ENCODE measurements around the gene FBXO46.
A peak's percentile ranks its signal among the peaks of the same experiment; 100 is the strongest.

Gene FBXO46, protein sequence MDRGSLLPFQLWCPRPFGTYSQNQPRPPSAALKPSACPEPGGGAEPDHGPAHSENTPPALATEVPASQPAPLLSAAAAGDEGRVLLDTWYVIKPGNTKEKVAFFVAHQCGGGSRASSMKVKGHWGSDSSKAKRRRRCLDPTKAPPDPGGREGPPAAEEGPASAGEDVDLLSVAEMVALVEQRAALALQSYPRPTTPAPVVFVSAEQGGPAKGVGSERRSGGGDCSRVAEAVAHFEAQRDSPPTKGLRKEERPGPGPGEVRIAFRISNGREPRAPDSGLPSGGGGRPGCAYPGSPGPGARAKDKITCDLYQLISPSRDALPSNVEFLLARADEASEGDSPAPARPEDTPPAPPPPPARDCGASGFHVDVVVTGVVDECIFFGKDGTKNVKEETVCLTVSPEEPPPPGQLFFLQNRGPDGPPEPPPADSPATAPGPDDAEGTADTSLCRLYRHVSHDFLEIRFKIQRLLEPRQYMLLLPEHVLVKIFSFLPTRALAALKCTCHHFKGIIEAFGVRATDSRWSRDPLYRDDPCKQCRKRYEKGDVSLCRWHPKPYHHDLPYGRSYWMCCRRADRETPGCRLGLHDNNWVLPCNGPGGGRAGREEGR

DNA sequence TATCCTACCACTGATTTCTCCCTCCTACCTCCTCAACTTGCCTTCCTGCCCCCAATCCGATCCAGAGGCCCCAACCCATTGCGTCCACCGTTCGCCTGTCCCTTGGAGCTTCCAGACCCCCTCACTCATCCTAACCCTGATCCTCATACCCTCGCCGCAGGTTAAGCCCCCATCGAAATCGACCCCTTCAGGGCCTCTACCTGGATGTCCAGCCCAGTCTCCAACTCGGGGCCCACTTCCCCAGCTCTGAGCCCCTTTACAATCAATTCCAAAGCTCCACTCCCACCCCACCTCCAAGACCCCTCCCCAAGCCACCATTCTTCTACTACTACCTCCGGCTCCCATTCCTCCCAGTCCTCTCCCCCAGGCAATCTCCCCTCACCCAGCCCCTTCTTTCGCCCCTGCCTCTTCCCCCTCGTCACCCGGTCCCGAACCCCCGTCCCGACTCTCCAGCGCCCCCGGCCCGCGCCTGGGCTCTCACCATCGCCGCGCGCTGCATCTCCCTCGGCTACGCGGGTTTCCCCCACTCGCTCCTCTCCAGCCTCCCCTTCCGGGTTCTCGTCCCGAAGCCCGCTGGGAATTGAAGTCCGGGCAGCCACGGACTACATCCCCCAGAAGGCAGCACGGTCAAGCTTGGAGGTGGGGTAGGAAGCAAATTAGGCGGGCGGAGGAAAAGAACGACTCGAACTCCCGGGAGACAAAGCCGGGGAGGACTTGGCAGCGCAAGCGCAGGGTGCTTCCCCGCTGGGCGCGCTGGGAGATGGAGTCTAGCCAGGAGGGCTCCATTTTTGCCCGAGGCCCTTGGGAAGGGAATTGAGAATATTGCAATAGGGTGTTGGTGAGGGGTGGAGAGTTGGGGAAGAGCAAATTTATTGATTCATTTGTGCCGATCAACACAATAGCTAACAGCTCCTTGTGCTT is at the start of gene FBXO46:
TSS of gene FBXO46 (minus strand) at position 529 of the 921 bp plus-strand sequence. CDS start 17,401 bp downstream, outside the sequence.
- DNase-seq, result peak; percentile 95

DNA sequence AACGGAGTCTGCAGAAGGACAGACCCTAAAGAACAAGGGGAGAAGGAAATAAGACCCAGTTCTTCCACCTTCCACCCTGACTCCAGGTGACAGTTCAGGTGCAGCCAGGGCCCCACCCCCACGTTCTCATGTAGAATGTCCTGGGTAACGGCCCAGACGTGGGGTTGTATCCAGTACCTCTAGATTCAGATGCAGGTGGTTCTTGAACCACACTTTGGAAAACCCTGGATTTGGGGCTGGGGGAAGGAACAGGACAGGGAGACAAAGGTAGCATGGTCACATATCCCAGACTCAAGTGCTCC is 49.4 kb upstream of the FBXO46 start:
- no peak for DNase-seq

DNA sequence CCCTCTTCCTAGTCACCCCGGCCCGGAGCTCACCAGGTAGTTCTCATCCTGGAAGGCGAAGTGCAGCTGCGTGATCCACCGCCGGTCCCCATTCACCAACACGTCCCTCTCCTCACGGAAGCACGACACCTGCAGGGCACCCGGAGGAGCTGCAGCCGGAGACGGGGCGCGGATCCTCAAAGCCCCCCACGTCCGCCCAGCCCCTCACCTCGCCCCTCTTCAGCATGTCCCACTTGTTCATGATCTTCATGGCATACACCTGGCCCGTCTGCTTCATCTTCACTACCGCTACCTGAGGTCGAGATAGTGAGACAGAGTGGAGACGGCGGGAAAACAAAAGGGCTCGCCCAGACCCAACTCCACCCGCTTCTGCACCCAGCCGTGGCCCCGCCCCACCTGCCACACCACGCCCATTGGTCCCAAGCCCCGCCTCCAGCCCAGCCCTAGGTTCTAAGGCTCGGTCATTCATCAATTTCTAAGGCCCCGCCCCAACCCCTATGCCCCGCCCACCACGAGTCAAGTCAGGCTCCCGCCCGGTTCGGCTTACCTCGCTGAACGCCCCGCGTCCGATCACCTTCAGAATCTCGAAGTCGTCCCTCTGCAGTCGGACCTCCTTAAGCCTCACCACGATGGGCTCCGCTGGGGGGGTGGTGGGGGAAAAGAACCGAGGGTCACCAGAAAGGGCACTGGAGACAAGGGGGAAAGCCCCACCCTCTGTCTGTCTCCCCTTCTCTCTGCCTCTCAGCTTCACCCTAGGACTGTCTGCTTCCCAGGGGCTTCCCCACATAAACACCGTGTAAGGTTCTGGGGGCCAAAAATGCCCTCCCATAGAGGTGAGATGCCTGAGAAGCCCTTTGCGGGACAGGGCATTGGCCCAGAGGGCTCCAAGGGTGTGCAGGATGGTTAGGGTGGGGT is 48.8 kb upstream of the FBXO46 start:
- peak; percentile 84 for DNase-seq

DNA sequence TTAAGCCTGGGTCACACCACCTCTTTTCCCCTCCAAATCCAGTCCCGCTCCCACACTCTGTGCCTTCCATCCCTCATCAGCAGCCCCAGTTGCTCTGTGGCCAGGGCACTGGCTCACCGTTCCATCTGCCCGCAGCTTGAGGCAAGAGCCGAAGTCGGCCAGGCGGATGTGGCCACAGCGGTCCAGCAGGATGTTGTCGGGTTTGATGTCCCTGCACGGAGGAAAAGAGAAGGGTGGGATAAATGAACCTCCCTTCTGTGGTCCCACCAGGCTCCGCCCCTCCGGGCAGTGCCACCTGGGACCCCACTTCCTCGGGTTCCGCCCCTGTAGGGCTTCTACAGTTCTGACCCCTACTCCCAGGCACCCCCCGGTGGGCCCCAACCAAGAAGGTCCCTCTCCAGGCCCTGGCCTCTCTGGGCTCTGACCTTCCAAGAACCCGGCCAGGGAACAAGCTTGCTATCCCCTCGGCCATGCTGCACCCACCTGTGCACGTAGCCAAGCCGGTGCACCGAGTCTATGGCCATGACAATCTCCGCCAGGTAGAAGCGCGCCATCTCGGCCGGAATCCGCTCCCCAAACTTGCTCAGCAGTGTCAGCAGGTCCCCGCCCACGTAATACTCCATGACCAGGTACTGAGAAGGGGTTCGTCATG is 47.4 kb upstream of the FBXO46 start:
- no peak for DNase-seq

DNA sequence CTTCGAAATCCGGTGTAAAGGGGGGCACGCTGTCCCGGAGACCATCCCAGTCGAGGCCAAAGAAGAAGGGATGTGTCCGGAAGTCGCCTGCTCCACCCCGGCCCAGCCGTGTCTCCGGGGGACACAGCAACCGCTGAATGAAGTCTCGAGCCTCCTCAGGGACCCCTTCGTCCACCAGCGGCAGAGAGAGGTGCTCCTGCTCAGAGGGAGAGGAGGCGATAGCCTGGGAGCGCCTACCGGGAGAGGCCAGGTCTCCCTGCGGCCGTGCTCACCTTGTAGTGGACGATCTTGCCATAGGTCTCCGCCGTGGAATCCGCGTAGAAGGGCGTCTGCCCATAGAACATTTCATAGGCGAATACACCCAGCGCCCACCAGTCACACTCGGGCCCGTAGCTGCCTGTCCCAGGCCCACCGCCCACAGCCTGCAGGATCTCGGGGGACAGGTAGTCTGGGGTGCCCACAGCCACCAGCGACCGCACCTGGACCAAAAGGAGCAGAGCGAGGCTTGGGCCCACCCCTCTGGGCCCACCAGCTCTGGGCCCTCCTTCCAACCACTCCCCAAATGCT is 46.8 kb upstream of the FBXO46 start:
- no peak for DNase-seq

DNA sequence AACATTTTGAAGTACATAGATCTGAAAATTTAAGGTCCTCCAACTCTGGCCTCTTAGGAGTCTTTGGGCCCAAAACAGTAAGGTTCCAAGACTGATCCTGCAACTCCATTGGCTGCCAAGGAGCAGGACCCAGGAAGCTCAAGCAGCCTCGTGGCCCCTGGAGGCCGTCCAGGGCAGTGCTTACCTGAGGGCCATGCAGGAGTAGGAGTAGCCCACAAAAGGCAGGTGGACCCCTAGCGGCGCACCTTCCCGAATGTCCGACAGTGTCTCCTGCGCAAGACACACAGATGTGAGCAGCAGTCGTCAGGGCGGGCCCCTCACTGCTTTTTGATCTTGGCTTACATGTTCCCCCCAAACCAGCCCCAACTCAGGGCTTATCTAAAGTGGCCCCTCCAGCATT is 44.1 kb upstream of the FBXO46 start:
- DNase-seq, result no peak

DNA sequence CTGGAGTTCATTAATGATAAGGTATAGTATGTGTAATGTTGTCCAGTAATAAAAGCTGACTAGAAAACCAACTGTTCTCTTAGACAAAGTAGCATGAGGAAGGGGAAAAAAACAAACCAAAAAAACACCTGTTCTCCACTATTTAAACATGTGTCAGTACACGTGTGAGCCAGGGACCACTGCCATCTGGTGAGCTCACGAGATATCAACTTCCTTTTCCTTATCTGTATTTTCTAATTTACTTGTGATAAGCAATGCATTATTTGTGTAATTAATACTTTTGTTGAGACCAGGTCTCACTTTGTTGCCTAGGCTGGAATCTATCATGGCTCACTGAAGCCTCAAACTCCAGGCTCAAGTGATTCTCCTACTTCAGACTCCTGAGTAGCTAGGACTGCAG is 42.7 kb upstream of the FBXO46 start:
- no peak for DNase-seq

DNA sequence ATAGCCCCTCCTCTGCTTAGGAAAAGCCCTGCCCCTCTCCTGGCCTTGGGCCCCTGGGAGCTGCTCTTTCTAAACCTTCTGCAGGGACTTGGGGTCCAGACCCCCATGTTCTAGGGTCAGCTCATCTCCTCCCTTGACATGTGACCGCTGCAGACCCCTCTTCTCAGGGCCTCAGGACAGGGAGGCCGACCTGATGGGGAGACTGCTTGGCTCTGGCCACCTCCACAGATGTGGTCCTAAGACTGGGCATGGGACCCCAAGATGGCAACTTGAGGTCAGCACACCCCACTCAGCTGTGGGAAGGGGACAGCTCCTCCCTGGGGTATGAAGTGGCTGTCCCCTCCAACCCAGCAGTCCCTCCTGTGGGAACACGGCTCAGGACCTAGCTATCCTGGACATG is 42.2 kb upstream of the FBXO46 start:
- DNase-seq, result no peak

DNA sequence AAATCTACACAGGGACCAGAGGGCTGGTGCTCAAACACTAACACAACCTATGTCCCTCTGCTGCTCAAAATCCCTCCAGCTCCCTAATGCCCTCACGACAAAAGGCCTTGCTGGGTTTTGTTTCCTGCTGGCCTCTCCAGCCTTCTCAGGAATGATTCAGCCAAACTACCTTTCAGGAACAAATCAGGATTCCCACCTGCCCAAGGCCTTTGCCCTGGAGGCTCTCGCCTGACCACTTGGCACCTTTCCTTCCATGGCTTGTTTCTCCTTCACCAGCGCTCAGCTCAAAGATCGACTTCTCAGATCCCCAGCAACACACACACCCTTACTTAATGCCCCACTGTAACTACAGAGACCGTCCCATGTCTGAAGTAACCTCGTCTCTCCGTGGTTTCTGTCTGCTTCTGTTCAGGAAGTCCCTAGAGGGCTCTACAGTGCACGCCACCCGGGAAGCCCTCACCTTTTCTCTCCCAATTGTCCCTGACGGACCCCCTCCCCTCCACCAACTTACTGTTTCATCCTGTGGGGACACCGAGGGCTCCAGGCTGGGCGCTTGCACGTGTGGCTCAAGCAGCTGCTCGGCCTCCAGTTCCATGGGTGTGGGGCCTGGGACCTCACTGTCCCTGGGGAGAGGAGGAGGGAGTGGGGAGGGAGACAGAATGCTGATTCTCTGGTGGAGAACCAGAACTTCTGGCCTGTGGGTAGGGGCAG is 41.6 kb upstream of the FBXO46 start:
- no peak for DNase-seq

DNA sequence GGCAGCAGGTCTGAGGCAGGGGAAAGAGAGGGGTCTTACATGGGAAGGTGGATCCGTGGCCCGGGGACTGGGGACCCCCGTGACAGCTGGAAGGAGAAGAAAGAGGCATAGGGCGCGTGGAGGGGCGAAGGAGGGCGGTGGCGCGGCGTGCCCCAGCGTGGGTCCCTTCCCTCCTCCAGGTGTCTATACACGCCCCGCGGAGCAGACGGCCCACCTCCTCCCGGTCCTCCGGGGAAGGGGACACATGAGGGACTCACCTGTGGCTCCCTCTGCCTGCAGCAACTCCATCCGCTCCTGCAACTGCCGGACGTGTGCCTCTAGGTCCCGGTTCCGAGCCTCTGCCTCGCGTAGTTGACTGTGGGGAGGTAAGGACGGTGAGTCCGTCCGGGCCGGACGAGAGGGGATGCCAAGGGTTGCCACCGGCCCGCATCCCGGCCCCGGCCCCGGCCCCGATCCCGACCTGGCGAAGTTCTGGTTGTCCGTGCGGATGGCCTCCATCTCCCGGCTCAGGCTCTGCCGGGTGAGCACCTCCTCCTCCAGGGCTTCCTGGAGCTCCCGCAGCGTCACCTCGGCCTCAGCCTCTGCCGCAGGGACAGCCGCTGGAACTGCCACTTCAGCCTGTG is 40.7 kb upstream of the FBXO46 start:
- no peak for DNase-seq

DNA sequence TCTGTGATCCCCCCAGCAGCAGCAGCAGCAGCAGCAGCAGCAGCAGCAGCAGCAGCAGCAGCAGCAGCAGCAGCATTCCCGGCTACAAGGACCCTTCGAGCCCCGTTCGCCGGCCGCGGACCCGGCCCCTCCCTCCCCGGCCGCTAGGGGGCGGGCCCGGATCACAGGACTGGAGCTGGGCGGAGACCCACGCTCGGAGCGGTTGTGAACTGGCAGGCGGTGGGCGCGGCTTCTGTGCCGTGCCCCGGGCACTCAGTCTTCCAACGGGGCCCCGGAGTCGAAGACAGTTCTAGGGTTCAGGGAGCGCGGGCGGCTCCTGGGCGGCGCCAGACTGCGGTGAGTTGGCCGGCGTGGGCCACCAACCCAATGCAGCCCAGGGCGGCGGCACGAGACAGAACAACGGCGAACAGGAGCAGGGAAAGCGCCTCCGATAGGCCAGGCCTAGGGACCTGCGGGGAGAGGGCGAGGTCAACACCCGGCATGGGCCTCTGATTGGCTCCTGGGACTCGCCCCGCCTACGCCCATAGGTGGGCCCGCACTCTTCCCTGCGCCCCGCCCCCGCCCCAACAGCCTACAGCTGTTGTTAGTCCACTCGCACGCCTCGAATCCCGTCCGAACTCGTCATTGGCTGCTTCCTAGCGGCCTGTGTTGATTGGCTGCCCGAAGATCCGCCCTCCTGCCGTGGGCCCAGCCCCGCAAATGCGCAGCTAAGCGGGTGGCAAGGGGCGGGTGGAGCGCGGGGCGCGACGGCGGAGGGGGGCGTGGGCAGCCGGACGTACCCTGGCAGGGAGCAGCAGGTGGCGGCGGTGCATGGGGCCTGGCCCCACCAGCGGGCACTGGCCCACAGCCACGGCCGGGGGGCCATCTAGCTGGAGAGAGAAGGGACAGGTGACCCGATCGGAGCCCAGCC is 39.8 kb upstream of the FBXO46 start:
- peak; percentile 90 for DNase-seq

DNA sequence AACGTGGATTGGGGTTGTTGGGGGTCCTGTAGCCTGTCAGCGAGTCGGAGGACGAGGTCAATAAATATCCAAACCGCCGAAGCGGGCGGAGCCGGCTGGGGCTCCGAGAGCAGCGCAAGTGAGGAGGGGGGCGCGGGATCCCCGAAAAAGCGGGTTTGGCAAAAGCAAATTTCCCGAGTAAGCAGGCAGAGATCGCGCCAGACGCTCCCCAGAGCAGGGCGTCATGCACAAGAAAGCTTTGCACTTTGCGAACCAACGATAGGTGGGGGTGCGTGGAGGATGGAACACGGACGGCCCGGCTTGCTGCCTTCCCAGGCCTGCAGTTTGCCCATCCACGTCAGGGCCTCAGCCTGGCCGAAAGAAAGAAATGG is 39.1 kb upstream of the FBXO46 start:
- DNase-seq, result no peak

DNA sequence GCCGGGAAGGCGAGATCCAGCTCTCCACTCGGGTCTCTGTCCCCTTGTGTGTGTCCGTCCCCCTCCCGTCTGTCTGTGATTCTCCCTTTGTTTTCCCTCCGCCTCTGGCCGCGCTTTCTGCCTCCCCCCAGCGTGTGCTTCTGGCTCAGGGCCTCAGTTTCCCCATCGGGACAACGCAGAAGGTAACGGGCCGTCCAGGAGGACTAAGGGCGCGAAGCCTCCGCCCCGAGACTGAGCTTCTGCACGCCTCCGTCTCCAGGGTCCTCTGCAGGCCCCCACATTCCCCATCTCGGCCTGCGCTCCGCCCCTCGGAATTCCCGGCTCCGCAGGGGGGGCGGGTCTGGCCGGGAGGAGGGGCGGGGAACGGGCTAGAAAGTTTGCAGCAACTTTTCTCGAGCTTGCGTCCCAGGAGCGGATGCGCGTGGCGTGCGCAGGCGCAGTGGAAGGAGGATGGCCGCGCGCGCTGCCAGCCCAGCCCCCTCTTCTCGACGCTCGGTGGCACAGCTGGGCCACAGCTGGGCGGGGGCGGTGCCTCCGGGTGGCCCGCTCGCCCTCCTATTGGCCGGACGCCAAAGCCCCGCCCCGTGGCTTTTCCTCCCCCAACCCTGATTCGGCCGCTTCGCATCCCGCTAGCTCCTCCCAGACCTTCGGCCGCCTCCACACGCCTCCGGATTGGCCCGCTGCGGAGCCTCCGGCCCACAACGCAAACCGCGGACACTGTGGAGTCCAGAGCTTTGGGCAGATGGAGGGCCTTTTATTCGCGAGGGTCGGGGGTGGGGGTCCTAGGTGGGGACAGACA is 38.5 kb upstream of the FBXO46 start, which contains the start of gene SIX5:
TSS of gene SIX5 (minus strand) at position 269 of the 799 bp plus-strand sequence. CDS start 408 bp downstream, outside the sequence.
- DNase-seq, result peak; percentile 95

DNA sequence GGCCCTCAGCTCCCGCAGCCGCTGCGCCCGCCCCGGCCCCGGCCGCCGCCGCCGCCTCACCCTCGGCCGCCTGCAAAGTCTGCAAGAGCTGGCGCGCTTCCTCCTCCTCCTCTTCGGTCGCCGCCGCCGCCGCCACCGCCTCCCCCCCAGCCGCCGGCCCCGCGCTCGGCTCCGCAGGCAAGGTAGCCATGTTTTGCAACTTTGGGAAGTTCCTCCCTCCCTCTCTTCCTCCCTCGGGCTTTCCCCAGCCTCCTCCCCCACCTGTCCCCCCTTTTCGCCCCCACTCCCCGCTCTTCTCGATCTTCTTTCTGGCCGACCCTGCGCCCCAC is 37.9 kb upstream of the FBXO46 start:
- peak; percentile 30 for DNase-seq

DNA sequence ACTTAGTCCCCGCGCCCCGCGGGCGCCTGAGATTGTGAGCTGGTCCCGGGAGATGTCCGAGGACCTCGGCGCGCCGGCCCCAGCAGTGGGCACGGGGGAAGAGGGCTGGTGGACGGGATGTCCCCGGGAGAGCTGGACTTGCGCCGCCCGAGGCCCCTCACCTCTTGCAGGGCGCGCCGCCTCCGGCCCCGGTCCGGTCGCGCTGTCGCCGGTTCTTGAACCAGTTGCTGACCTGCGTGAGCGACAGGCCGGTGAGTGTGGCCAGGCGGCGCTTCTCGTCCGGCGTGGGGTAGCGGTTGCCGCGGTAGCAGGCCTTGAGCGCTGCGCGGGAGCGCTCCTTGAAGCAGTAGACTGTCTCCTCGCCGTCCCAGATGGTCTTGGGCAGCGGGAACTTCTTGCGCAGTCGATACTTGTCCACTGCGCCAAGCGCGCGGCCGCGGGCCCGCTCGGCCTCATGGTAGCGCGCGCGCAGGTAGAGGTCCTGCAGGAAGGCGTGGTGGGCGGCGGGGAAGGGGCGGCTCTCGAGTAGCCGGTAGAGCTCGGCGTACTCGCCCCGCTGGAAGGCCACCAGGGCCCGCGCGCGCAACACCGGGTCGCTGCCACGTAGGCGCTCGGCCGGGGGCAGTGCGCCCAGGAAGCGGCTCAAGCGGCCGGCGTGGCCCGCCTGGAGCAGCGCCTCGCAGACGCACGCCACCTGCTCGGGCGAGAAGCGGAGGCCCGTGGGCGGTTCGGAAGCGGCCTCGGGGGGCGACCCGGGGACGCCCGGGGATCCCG is 37.4 kb upstream of the FBXO46 start:
- no peak for DNase-seq

DNA sequence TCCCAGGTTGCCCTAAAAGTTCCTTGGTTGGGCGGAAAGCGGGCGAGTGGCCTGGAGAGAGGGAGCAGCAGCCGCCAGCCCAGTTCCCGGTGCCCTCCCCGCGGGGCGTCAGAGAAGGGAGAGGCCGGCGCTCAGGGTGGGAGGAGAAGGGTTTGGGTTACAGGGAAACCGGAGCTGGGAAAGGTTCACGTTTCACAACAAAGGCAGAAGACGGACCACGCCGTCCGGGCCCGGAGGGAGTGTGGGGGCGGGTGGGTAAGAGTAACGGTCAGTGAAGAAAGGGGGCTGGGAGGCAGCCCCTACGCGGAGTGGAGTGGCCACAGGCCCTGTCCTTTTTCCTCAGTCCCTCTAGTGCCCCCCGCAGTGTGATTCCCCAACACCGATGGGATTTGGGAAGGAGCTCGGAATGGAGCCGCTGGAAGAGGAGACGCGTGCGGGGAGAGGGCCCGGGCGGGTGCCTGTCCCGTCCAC is 36.7 kb upstream of the FBXO46 start:
- no peak for DNase-seq

DNA sequence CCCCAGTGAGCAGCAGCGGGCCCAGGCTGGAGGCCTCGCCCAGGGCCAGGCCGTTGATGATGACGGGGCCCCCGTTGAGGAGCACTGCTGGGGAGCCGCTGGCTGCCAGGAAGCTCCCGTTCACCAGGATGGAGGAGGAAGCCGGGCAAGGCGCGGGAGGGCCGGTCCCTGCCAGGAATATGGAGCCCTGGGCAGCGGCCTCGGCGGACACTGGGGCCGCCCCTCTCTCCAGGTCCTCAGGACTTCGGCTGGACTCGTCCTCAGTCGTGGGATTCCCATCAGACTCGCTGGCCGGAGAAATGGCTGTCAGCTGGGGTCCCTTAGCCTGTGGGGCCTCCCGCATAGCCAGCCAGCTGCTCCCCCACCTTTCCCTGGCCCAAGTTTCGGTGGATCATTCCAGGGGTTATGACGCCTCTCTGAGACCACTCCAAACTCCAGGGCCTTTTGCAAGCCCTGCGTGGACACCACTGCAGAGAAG is 36.2 kb upstream of the FBXO46 start:
- no peak for DNase-seq

Data from CD4-positive, alpha-beta T cell treated with Interferon gamma for 1 hour (primary cell).